HEK293 (cell line): ENCODE data around the gene GALNT6.

Experiments
- CTCF ChIA-PET: fragments of 350-600 bp; formaldehyde crosslinking; extraction: SDS; loops from one replicate; lab custom pipeline; 2021; ENCODE audit warnings: antibody characterized with exemption; lab: Yijun Ruan, JAX
- POLR2A ChIA-PET: fragments of 300-600 bp; formaldehyde crosslinking; extraction: SDS; loops from one replicate; lab custom pipeline; 2020; ENCODE audit warnings: antibody characterized with exemption, inconsistent platforms; lab: Yijun Ruan, JAX
- H3K27ac ChIP-seq: fragments of 200-500 bp; sonication (Bioruptor generic); 2 replicates; pipeline ENCODE4 v1.5.1; 2014; ENCODE audit warnings: low read depth, low read length, control low read depth, inconsistent platforms; ENCODE audit errors: extremely low read depth
- H3K36me3 ChIP-seq, 2 experiments: fragments of 200-500 bp in 1 of 2; sonication (Bioruptor generic) in 1 of 2; 1 replicate in 1 of 2; 2 replicates in 1 of 2; pipeline ENCODE4 v1.5.1; 2014 to 2017; ENCODE audit warnings: inconsistent platforms in 2 of 2, low read length in 2 of 2; ENCODE audit not compliant: control insufficient read depth in 2 of 2, insufficient read depth in 1 of 2
- H3K4me1 ChIP-seq: fragments of 200-500 bp; sonication (Bioruptor generic); 2 replicates; pipeline ENCODE4 v1.5.1; 2014; ENCODE audit warnings: mild to moderate bottlenecking, low read length, inconsistent platforms; ENCODE audit not compliant: control insufficient read depth, insufficient read depth
- H3K4me3 ChIP-seq: 2 replicates; pipeline ENCODE4 v1.5.1; 2011; ENCODE audit warnings: low read depth, mild to moderate bottlenecking, control low read depth, low read length, moderate library complexity
- H3K9me3 ChIP-seq: fragments of 200-500 bp; sonication (Bioruptor generic); 2 replicates; pipeline ENCODE4 v1.5.1; 2014; ENCODE audit warnings: low read depth, low read length, inconsistent platforms; ENCODE audit not compliant: control insufficient read depth, insufficient read depth
- HOXD13 ChIP-seq: sonication (generic); formaldehyde crosslinking; IDR thresholded peaks from 2 replicates; pipeline ENCODE4 v1.8.0; 2022; ENCODE audit warnings: missing genetic modification reagents, borderline replicate concordance
- SCRT2 ChIP-seq: fragments of 450-650 bp; formaldehyde crosslinking; IDR thresholded peaks from 2 replicates; pipeline ENCODE4 v1.5.1; 2016; ENCODE audit warnings: missing biosample characterization, missing genetic modification characterization
- TCF7L2 ChIP-seq: IDR thresholded peaks from 2 replicates; pipeline ENCODE4 v1.6.1; 2011; ENCODE audit warnings: low read depth, mild to moderate bottlenecking, inconsistent platforms, low read length, moderate library complexity, borderline replicate concordance
- ZBTB48 ChIP-seq: fragments of 450-650 bp; formaldehyde crosslinking; IDR thresholded peaks from 2 replicates; pipeline ENCODE4 v1.5.1; 2016; ENCODE audit warnings: missing biosample characterization, missing genetic modification characterization
- ZBTB49 ChIP-seq: fragments of 450-650 bp; formaldehyde crosslinking; IDR thresholded peaks from 2 replicates; pipeline ENCODE4 v1.5.1; 2016; ENCODE audit warnings: missing biosample characterization, missing genetic modification characterization, low read depth
- ZFP37 ChIP-seq: fragments of 450-650 bp; formaldehyde crosslinking; IDR thresholded peaks from 2 replicates; pipeline ENCODE4 v1.5.1; 2016; ENCODE audit warnings: missing biosample characterization, missing genetic modification characterization
- ZNF112 ChIP-seq: fragments of 450-650 bp; formaldehyde crosslinking; IDR thresholded peaks from 2 replicates; pipeline ENCODE4 v1.5.0; 2017; ENCODE audit warnings: missing biosample characterization, missing genetic modification characterization
- ZNF169 ChIP-seq: fragments of 450-650 bp; formaldehyde crosslinking; IDR thresholded peaks from 2 replicates; pipeline ENCODE4 v1.5.1; 2016; ENCODE audit warnings: missing biosample characterization, missing genetic modification characterization
- ZNF211 ChIP-seq: fragments of 450-650 bp; formaldehyde crosslinking; IDR thresholded peaks from 2 replicates; pipeline ENCODE4 v1.5.1; 2016; ENCODE audit warnings: low read depth, missing biosample characterization, missing genetic modification characterization
- ZNF266 ChIP-seq: fragments of 450-650 bp; formaldehyde crosslinking; IDR thresholded peaks from 2 replicates; pipeline ENCODE4 v1.5.1; 2016; ENCODE audit warnings: missing biosample characterization, missing genetic modification characterization, low read depth
- ZNF311 ChIP-seq: fragments of 450-650 bp; formaldehyde crosslinking; IDR thresholded peaks from 2 replicates; pipeline ENCODE4 v1.5.1; 2017; ENCODE audit warnings: missing biosample characterization, missing genetic modification characterization, borderline replicate concordance
- ZNF354C ChIP-seq: fragments of 450-650 bp; formaldehyde crosslinking; IDR thresholded peaks from 2 replicates; pipeline ENCODE4 v1.5.1; 2016; ENCODE audit warnings: missing biosample characterization, missing genetic modification characterization, low read depth, borderline replicate concordance
- ZNF510 ChIP-seq: fragments of 450-650 bp; formaldehyde crosslinking; IDR thresholded peaks from 2 replicates; pipeline ENCODE4 v1.5.1; 2018; ENCODE audit warnings: mild to moderate bottlenecking, missing genetic modification characterization, missing biosample characterization; ENCODE audit not compliant: insufficient replicate concordance
- ZNF549 ChIP-seq: fragments of 450-650 bp; IDR thresholded peaks from 2 replicates; pipeline ENCODE4 v1.5.1; 2018; ENCODE audit warnings: missing biosample characterization, missing genetic modification characterization, mild to moderate bottlenecking, inconsistent platforms, moderate library complexity
- ZNF571 ChIP-seq: fragments of 450-650 bp; formaldehyde crosslinking; IDR thresholded peaks from 2 replicates; pipeline ENCODE4 v1.5.0; 2017; ENCODE audit warnings: missing biosample characterization, missing genetic modification characterization
- ZNF654 ChIP-seq: fragments of 450-650 bp; formaldehyde crosslinking; IDR thresholded peaks from 2 replicates; pipeline ENCODE4 v1.5.1; 2016; ENCODE audit warnings: low read depth, missing biosample characterization, missing genetic modification characterization
- ZNF692 ChIP-seq: fragments of 450-650 bp; formaldehyde crosslinking; IDR thresholded peaks from 2 replicates; pipeline ENCODE4 v1.5.1; 2016; ENCODE audit warnings: missing biosample characterization, missing genetic modification characterization
- ZNF701 ChIP-seq: fragments of 450-650 bp; formaldehyde crosslinking; IDR thresholded peaks from 2 replicates; pipeline ENCODE4 v1.5.1; 2016; ENCODE audit warnings: missing biosample characterization, missing genetic modification characterization
- ZNF791 ChIP-seq: fragments of 450-650 bp; formaldehyde crosslinking; IDR thresholded peaks from 2 replicates; pipeline ENCODE4 v1.5.1; 2016; ENCODE audit warnings: missing biosample characterization, missing genetic modification characterization
- ZNF843 ChIP-seq: fragments of 450-650 bp; formaldehyde crosslinking; IDR thresholded peaks from 2 replicates; pipeline ENCODE4 v1.5.1; 2016; ENCODE audit warnings: missing biosample characterization, missing genetic modification characterization
- ZXDB ChIP-seq: fragments of 450-650 bp; formaldehyde crosslinking; IDR thresholded peaks from 2 replicates; pipeline ENCODE4 v1.5.1; 2016; ENCODE audit warnings: missing biosample characterization, missing genetic modification characterization
- TF ChIP-seq, protein P1 (sequence below): fragments of 450-650 bp; formaldehyde crosslinking; IDR thresholded peaks from 2 replicates; pipeline ENCODE4 v1.5.1; 2017; ENCODE audit warnings: missing biosample characterization, missing genetic modification characterization
- TF ChIP-seq, protein P2 (sequence below): fragments of 450-650 bp; formaldehyde crosslinking; IDR thresholded peaks from 2 replicates; pipeline ENCODE4 v1.5.1; 2016; ENCODE audit warnings: missing biosample characterization, missing genetic modification characterization

The GALNT6 gene

DNA sequence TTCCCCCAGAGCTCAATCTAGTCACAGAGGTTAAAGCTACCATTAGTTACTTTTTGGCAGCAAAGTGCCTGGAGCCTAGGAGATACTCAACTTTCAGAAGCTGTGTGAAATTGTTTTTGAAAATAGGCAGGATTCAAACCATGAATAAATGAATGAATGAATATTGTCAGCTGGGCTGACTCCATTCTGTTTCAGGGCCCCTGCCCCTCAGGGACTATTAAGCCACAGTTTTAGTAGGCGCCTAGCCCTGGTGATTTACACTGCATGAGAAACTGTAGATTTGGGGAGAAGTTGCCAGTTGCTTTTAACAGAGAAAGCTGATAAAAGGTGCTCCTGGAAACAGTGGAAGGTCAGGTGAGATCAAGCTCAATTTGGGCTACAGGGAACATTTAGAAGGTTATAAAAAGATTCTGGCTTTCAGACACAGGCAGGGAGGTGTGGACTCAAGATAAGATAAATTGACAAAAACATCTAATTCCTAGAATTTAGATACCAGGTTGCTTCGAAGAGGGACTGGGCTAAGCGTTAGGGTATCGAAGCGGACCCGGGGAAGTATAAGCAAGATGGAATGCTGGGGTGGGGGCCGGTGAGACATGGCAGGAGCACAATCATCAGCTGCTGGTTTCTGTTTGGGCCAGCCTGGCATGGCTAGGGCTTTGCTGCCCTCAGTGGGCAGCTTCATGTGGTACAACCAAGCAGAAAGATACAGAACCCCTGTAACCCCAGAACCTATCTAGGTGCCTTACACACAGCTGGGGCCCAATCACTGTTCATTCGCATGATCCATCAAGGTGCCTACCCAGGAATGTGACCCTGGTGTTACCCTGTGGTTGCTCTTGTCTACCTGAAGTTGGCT, 29.8 kb downstream of the GALNT6 start:
- no peak for TF ChIP-seq ZNF549 (tag by site-specific recombination)
- TF ChIP-seq ZNF791 (tag by site-specific recombination) = no peak
- TF ChIP-seq, protein P1, sequence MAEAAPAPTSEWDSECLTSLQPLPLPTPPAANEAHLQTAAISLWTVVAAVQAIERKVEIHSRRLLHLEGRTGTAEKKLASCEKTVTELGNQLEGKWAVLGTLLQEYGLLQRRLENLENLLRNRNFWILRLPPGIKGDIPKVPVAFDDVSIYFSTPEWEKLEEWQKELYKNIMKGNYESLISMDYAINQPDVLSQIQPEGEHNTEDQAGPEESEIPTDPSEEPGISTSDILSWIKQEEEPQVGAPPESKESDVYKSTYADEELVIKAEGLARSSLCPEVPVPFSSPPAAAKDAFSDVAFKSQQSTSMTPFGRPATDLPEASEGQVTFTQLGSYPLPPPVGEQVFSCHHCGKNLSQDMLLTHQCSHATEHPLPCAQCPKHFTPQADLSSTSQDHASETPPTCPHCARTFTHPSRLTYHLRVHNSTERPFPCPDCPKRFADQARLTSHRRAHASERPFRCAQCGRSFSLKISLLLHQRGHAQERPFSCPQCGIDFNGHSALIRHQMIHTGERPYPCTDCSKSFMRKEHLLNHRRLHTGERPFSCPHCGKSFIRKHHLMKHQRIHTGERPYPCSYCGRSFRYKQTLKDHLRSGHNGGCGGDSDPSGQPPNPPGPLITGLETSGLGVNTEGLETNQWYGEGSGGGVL (tag by site-specific recombination) = no peak
- TF ChIP-seq ZNF112 = no peak
- no peak for TF ChIP-seq ZBTB49 (tag by site-specific recombination)
- TF ChIP-seq ZXDB (tag by site-specific recombination) = no peak
- TF ChIP-seq ZNF311 = no peak
- TF ChIP-seq SCRT2 (tag by site-specific recombination) = no peak
- TF ChIP-seq ZNF654 = no peak
- no peak for TF ChIP-seq ZNF510 (tag by site-specific recombination)
- no peak overlapping the region for H3K4me3 ChIP-seq
- peaks cover 0 to 23% of the 10 kb centered on the region in 2 experiments; a peak in 1 of 3 replicates for H3K36me3 ChIP-seq
- ChIA-PET POLR2A (no interaction called here), CTCF (interaction anchor here (0.6 to 2.0 kb wide), 5 partner anchors 9 to 340 kb away, joined by 3 to 8 read pairs (median 4); no protein-coding TSS in a partner anchor)
- H3K27ac ChIP-seq = no peak overlapping the region
- H3K9me3 ChIP-seq = no peaks in the 10 kb centered on the region
- no peaks in the 10 kb centered on the region for H3K4me1 ChIP-seq

GRCh38 chr12:51360315-51360714, 30.9 kb downstream of the GALNT6 start:
- no peaks in the 10 kb centered on the region for H3K9me3 ChIP-seq
- no peak overlapping the region for H3K27ac ChIP-seq
- ChIA-PET POLR2A (no interaction called here), CTCF (interaction anchor here (0.6 to 1.2 kb wide), 3 partner anchors 8 to 339 kb away, joined by 3 to 8 read pairs (median 4); no protein-coding TSS in a partner anchor)
- H3K4me3 ChIP-seq = no peak overlapping the region
- H3K36me3 ChIP-seq = peaks cover 0 to 23% of the 10 kb centered on the region in 2 experiments; a peak in 1 of 3 replicates
- TF ChIP-seq ZNF266 (tag by site-specific recombination) (no peak), ZNF571 (tag by site-specific recombination) (no peak), ZNF211 (tag by site-specific recombination) (no peak), ZNF169 (tag by site-specific recombination) (no peak), HOXD13 (no peak), ZNF701 (tag by site-specific recombination) (no peak), ZNF843 (no peak), TCF7L2 (no peak), ZBTB48 (tag by site-specific recombination) (no peak), ZFP37 (tag by site-specific recombination) (no peak), ZNF354C (tag by site-specific recombination) (no peak), ZNF311 (no peak), ZNF692 (tag by site-specific recombination) (no peak), ZBTB49 (tag by site-specific recombination) (no peak)
- TF ChIP-seq, protein P2, sequence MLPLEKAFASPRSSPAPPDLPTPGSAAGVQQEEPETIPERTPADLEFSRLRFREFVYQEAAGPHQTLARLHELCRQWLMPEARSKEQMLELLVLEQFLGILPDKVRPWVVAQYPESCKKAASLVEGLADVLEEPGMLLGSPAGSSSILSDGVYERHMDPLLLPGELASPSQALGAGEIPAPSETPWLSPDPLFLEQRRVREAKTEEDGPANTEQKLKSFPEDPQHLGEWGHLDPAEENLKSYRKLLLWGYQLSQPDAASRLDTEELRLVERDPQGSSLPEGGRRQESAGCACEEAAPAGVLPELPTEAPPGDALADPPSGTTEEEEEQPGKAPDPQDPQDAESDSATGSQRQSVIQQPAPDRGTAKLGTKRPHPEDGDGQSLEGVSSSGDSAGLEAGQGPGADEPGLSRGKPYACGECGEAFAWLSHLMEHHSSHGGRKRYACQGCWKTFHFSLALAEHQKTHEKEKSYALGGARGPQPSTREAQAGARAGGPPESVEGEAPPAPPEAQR (tag by site-specific recombination) = no peak
- H3K4me1 ChIP-seq = no peaks in the 10 kb centered on the region
